Karpas-422 (cell line): ENCODE results near the gene COMMD9. TPM values are rescaled to one million over a fixed set of nuclear protein-coding genes. Genes with fewer than 3 reads are reported as not detected.

Experiments
- DNase-seq: peaks from one replicate; pipeline ENCODE4 v3.0.0-alpha.2; 2015
- H2AFZ ChIP-seq: fragments of 200-600 bp; sonication (generic); 2 replicates; pipeline ENCODE4 v1.6.1; 2014; ENCODE audit warnings: antibody characterized with exemption, low read length, mixed read lengths
- H3K27ac ChIP-seq: fragments of 200-600 bp; sonication (generic); 2 replicates; pipeline ENCODE4 v1.5.1; 2014; ENCODE audit warnings: mild to moderate bottlenecking, low read length, moderate library complexity
- H3K27me3 ChIP-seq: fragments of 200-600 bp; sonication (generic); 2 replicates; pipeline ENCODE4 v1.6.1; 2014; ENCODE audit warnings: low read length, mixed read lengths
- H3K36me3 ChIP-seq: fragments of 200-600 bp; sonication (generic); 2 replicates; pipeline ENCODE4 v1.6.1; 2014; ENCODE audit warnings: low read length, mixed read lengths; ENCODE audit not compliant: insufficient read depth
- H3K4me1 ChIP-seq: fragments of 200-600 bp; sonication (generic); 2 replicates; pipeline ENCODE4 v1.6.1; 2014; ENCODE audit warnings: mild to moderate bottlenecking, low read length, mixed read lengths
- H3K4me2 ChIP-seq: fragments of 200-600 bp; sonication (generic); 2 replicates; pipeline ENCODE4 v1.6.1; 2014; ENCODE audit warnings: low read length, low read depth, mild to moderate bottlenecking; ENCODE audit not compliant: poor library complexity, severe bottlenecking
- H3K4me3 ChIP-seq: fragments of 200-600 bp; sonication (generic); 2 replicates; pipeline ENCODE4 v1.5.1; 2014; ENCODE audit warnings: mild to moderate bottlenecking, antibody characterized with exemption, low read length, mixed read lengths
- H3K79me2 ChIP-seq: fragments of 200-600 bp; sonication (generic); 2 replicates; pipeline ENCODE4 v1.6.1; 2014; ENCODE audit warnings: mild to moderate bottlenecking, low read length, mixed read lengths
- H3K9ac ChIP-seq: fragments of 200-600 bp; sonication (generic); 2 replicates; pipeline ENCODE4 v1.6.0; 2014; ENCODE audit warnings: low read length
- H3K9me2 ChIP-seq: fragments of 200-600 bp; sonication (generic), shearing (Covaris generic); replicated peaks from 2 replicates; pipeline ENCODE4 v1.6.0; 2014; ENCODE audit warnings: mild to moderate bottlenecking, low read length, moderate library complexity; ENCODE audit not compliant: insufficient read depth
- H3K9me3 ChIP-seq: fragments of 300-700, 200-600 bp; sonication (generic); 2 replicates; pipeline ENCODE4 v1.6.1; 2014; ENCODE audit warnings: low read length, mixed read lengths
- H4K20me1 ChIP-seq: fragments of 200-600 bp; sonication (generic); 2 replicates; pipeline ENCODE4 v1.6.1; 2014; ENCODE audit warnings: mild to moderate bottlenecking, antibody characterized with exemption, low read length, low read depth; ENCODE audit not compliant: insufficient read depth
- total RNA-seq: library from RNA; depleted of rRNA; stranded (reverse); fragments of >200 nt; shearing (Covaris generic); gene quantifications from 2 replicates; pipeline ENCODE4 v1.2.3, GENCODE V29; 2014; ENCODE audit warnings: low replicate concordance

The COMMD9 gene
- total RNA-seq, 1 experiment from 2014 or later: 31.0 TPM

GRCh38 chr11:36257351-36257750 lies 31.9 kb downstream of the COMMD9 start:
- H3K27me3 ChIP-seq: no peaks in the 10 kb centered on the region; the same call in 1 of the 2 replicates
- H3K27ac ChIP-seq: no peak overlapping the region
- H3K4me2 ChIP-seq: peak overlapping the region; percentile 5
- no peaks in the 10 kb centered on the region for H3K79me2 ChIP-seq
- H3K9me3 ChIP-seq: no peaks in the 10 kb centered on the region
- no peak overlapping the region for H3K4me3 ChIP-seq
- peaks cover 25% of the 10 kb centered on the region for H3K4me1 ChIP-seq
- peak overlapping the region; percentile 7; the same call in 1 of the 2 replicates for H3K9ac ChIP-seq
- H3K9me2 ChIP-seq: no peaks in the 10 kb centered on the region
- no peak for DNase-seq
- no peaks in the 10 kb centered on the region for H3K36me3 ChIP-seq
- H4K20me1 ChIP-seq: no peaks in the 10 kb centered on the region
- peak overlapping the region; percentile 44; the same call in 1 of the 2 replicates for H2AFZ ChIP-seq

GRCh38 chr11:36254713-36255112 lies 34.5 kb downstream of the COMMD9 start:
- DNase-seq: no peak
- no peak overlapping the region for H3K4me2 ChIP-seq
- peaks cover 6% of the 10 kb centered on the region; the same call in 1 of the 2 replicates for H3K27me3 ChIP-seq
- no peak overlapping the region for H3K4me3 ChIP-seq
- H3K27ac ChIP-seq: no peak overlapping the region
- H3K79me2 ChIP-seq: no peaks in the 10 kb centered on the region
- H3K9ac ChIP-seq: no peak overlapping the region
- H4K20me1 ChIP-seq: no peaks in the 10 kb centered on the region
- no peaks in the 10 kb centered on the region for H3K9me2 ChIP-seq
- no peaks in the 10 kb centered on the region; the same call in 1 of the 2 replicates for H3K9me3 ChIP-seq
- peaks cover 25% of the 10 kb centered on the region for H3K4me1 ChIP-seq
- H3K36me3 ChIP-seq: no peaks in the 10 kb centered on the region
- no peak overlapping the region for H2AFZ ChIP-seq

GRCh38 chr11:36253238-36253637 lies 36.0 kb downstream of the COMMD9 start:
- Histone ChIP-seq H3K79me2 (no peaks in the 10 kb centered on the region), H4K20me1 (no peaks in the 10 kb centered on the region), H3K4me1 (peaks cover 16% of the 10 kb centered on the region), H2AFZ (no peak overlapping the region), H3K27ac (no peak overlapping the region), H3K4me2 (no peak overlapping the region), H3K36me3 (no peaks in the 10 kb centered on the region), H3K4me3 (no peak overlapping the region), H3K9ac (no peak overlapping the region), H3K9me2 (no peaks in the 10 kb centered on the region), H3K9me3 (no peaks in the 10 kb centered on the region; the same call in 1 of the 2 replicates), H3K27me3 (peaks cover 6% of the 10 kb centered on the region; the same call in 1 of the 2 replicates)
- DNase-seq: no peak

GRCh38 chr11:36251823-36252222 lies 37.4 kb downstream of the COMMD9 start:
- Histone ChIP-seq H3K9me3 (no peaks in the 10 kb centered on the region; the same call in 1 of the 2 replicates), H3K79me2 (no peaks in the 10 kb centered on the region), H4K20me1 (no peaks in the 10 kb centered on the region), H3K9ac (no peak overlapping the region), H3K4me2 (no peak overlapping the region), H3K4me1 (peaks cover 2% of the 10 kb centered on the region), H3K36me3 (no peaks in the 10 kb centered on the region), H3K27ac (no peak overlapping the region), H3K4me3 (no peak overlapping the region), H3K9me2 (no peaks in the 10 kb centered on the region), H3K27me3 (peaks cover 6% of the 10 kb centered on the region; the same call in 1 of the 2 replicates), H2AFZ (no peak overlapping the region)
- DNase-seq: no peak

- Histone ChIP-seq H4K20me1 (no peaks in the 10 kb centered on the region), H2AFZ (no peak overlapping the region), H3K9ac (no peak overlapping the region), H3K27ac (no peak overlapping the region), H3K27me3 (peaks cover 6% of the 10 kb centered on the region; the same call in 1 of the 2 replicates), H3K36me3 (no peaks in the 10 kb centered on the region), H3K9me2 (no peaks in the 10 kb centered on the region), H3K4me1 (no peaks in the 10 kb centered on the region), H3K4me2 (no peak overlapping the region), H3K79me2 (no peaks in the 10 kb centered on the region), H3K9me3 (no peaks in the 10 kb centered on the region; the same call in 1 of the 2 replicates), H3K4me3 (no peak overlapping the region)
- DNase-seq: no peak
Observed at GRCh38 chr11:36249246-36249645, 40.0 kb downstream of the COMMD9 start.

- Histone ChIP-seq H3K4me3 (no peak overlapping the region), H3K27ac (no peak overlapping the region), H3K4me2 (no peak overlapping the region), H2AFZ (no peak overlapping the region), H3K9me2 (no peaks in the 10 kb centered on the region), H3K4me1 (no peaks in the 10 kb centered on the region), H3K9ac (no peak overlapping the region), H3K36me3 (no peaks in the 10 kb centered on the region), H4K20me1 (no peaks in the 10 kb centered on the region), H3K9me3 (no peaks in the 10 kb centered on the region; the same call in 1 of the 2 replicates), H3K79me2 (no peaks in the 10 kb centered on the region), H3K27me3 (peaks cover 6% of the 10 kb centered on the region; the same call in 1 of the 2 replicates)
- DNase-seq: no peak
Observed at GRCh38 chr11:36248436-36248835, 40.8 kb downstream of the COMMD9 start.

GRCh38 chr11:36247493-36247892 lies 41.7 kb downstream of the COMMD9 start:
- no peaks in the 10 kb centered on the region; the same call in 1 of the 2 replicates for H3K9me3 ChIP-seq
- no peaks in the 10 kb centered on the region for H3K9me2 ChIP-seq
- H3K79me2 ChIP-seq: no peaks in the 10 kb centered on the region
- H3K4me1 ChIP-seq: no peaks in the 10 kb centered on the region; the same call in 1 of the 2 replicates
- no peak overlapping the region for H2AFZ ChIP-seq
- no peak for DNase-seq
- H3K27ac ChIP-seq: no peak overlapping the region
- H3K9ac ChIP-seq: no peak overlapping the region
- H3K4me2 ChIP-seq: no peak overlapping the region
- H3K4me3 ChIP-seq: no peak overlapping the region
- peaks cover 6% of the 10 kb centered on the region; the same call in 1 of the 2 replicates for H3K27me3 ChIP-seq
- no peaks in the 10 kb centered on the region for H3K36me3 ChIP-seq
- H4K20me1 ChIP-seq: no peaks in the 10 kb centered on the region

- H3K27me3 ChIP-seq: no peaks in the 10 kb centered on the region
- no peaks in the 10 kb centered on the region for H3K79me2 ChIP-seq
- peaks cover 8% of the 10 kb centered on the region for H3K4me1 ChIP-seq
- no peak overlapping the region for H2AFZ ChIP-seq
- no peak overlapping the region for H3K9ac ChIP-seq
- no peaks in the 10 kb centered on the region for H3K9me3 ChIP-seq
- H3K27ac ChIP-seq: no peak overlapping the region
- H3K36me3 ChIP-seq: no peaks in the 10 kb centered on the region
- DNase-seq: no peak
- H3K4me2 ChIP-seq: no peak overlapping the region
- H3K4me3 ChIP-seq: no peak overlapping the region
- H4K20me1 ChIP-seq: no peaks in the 10 kb centered on the region
- no peaks in the 10 kb centered on the region for H3K9me2 ChIP-seq
Observed at GRCh38 chr11:36243641-36244040, 45.6 kb downstream of the COMMD9 start.
